ENCODE data around the gene KLHDC1.

- no peak for TF ChIP-seq EZH2 (IDR thresholded peaks at IDR 0.05; ENCODE audit: borderline replicate concordance, insufficient read depth, low read depth, low read length, poor library complexity, severe bottlenecking)
- TF ChIP-seq, protein P1, sequence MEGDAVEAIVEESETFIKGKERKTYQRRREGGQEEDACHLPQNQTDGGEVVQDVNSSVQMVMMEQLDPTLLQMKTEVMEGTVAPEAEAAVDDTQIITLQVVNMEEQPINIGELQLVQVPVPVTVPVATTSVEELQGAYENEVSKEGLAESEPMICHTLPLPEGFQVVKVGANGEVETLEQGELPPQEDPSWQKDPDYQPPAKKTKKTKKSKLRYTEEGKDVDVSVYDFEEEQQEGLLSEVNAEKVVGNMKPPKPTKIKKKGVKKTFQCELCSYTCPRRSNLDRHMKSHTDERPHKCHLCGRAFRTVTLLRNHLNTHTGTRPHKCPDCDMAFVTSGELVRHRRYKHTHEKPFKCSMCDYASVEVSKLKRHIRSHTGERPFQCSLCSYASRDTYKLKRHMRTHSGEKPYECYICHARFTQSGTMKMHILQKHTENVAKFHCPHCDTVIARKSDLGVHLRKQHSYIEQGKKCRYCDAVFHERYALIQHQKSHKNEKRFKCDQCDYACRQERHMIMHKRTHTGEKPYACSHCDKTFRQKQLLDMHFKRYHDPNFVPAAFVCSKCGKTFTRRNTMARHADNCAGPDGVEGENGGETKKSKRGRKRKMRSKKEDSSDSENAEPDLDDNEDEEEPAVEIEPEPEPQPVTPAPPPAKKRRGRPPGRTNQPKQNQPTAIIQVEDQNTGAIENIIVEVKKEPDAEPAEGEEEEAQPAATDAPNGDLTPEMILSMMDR (IDR thresholded peaks at IDR 0.05), result no peak
Observed at GRCh38 chr14:49692811-49693734, at the start of gene KLHDC1.
